Tongue (tissue), 2 donors: ENCODE data around the gene TNFAIP8. TPM values are rescaled to one million over a fixed set of nuclear protein-coding genes. Genes with fewer than 3 reads are reported as not detected.
A peak's percentile ranks its signal among the peaks of the same experiment; 100 is the strongest.

Source experiments
- DNase-seq: peaks from one replicate; pipeline ENCODE4 v3.0.0-alpha.2; 2015
- total RNA-seq: library from RNA; depleted of rRNA; stranded (reverse); fragments of >200 nt; gene quantifications from one replicate; pipeline ENCODE4 v1.2.3, GENCODE V29; 2014

Gene TNFAIP8
- total RNA-seq, 1 donor from 2014 or later: 33.8 TPM

DNA sequence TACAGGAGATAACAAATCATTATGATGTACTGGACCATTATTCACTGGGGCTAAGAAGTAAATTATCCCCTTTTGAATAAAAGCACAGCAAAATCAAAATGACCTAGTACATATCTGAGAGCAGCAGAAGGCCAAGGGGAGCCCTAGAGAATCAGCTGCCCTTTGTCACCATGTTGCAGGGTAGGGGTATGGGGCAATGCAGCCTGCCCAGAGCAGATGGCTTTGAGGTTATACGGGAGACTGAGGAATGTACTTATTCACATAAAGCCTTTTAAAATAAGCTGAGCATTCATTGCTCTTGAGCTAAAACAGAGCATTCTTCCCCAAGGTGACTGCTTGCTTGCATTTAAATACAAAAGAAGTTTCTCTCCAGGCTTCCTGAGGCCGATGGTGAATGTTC is 2.6 kb upstream of the TNFAIP8 start:
- no peak for DNase-seq

DNA sequence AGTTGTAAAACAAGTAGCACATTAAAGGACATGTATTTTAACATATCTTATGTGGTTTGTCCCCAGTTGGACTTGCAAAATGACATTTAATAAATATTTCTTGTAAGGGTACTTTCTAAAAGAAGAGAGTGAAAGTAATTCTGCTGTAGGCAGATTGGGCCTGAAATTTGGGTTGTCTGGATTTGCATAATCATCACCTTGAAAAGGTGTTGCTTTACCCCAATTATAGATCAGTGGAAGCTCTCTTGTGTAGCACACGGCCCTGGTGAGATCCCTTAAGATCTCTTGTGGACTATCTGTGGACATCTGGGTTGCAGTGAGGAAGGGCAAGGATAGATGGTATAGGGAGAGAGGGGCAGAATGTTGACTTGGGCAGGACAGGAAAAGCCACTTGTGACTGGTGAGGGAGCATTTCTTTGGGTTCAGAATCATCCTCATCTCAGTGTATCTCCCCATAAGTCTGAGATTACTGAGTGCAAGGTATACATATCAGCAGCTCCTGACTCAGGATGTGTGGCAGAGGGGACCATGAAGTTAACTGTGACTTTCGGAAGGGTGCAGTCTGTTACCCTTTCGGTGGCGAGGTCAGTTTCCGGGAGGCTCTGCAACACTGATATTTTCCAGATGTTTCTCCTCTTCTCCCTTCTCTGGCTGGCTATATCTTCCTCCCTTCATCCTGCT is 2.0 kb upstream of the TNFAIP8 start:
- DNase-seq: no peak

DNA sequence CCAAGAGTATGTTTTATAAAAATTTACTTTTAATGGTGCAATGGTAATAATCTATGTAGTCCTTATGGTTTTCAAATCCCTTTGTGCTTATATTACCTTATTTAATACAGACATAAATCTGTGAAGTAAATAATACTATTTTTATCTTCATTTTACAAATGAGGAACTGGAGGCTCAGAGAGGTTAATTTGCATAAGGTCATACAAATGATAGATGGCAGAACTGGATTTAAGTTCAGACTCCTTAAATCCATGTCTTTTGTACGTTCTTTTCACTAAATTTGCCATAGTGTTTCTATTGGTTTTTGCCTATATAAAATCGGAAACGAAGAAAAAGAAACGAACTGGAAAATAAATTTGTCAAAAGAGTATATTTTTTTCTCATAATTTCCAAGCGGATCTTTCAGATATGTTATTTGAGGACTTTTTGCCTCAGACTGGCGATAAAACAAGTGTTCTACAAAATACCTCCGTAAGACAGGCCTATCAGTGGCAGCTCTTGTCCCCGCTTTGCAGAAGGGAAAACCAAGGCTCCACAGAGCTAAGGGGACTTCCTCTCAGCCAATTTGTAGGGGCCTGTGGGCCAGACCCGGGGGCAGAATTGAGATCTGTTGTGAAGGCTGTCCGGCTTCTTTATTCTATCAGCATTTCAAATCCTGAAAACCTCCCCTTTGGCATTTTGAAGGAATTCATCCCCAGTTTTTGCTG is 1.1 kb upstream of the TNFAIP8 start:
- DNase-seq: no peak

DNA sequence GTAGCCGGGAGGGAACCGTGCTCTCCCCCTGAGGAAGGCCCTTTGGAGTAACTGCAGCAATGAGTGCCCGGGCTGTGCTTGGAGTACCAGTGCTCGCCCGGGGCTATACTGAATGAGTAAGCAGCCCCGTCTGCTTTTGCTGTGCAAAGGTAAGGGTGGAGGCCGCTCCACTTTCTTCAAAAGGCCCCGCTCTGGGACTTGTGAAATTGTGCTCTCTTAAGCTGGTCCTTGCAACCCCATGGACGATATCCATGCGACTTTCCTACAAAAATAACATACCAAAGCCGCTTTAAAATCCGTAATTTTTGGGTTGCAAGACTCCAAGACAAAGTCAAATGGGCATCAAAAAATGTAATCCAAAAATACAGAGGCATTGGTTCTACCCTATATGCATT is 578 bp upstream of the TNFAIP8 start:
- DNase-seq: no peak

DNA sequence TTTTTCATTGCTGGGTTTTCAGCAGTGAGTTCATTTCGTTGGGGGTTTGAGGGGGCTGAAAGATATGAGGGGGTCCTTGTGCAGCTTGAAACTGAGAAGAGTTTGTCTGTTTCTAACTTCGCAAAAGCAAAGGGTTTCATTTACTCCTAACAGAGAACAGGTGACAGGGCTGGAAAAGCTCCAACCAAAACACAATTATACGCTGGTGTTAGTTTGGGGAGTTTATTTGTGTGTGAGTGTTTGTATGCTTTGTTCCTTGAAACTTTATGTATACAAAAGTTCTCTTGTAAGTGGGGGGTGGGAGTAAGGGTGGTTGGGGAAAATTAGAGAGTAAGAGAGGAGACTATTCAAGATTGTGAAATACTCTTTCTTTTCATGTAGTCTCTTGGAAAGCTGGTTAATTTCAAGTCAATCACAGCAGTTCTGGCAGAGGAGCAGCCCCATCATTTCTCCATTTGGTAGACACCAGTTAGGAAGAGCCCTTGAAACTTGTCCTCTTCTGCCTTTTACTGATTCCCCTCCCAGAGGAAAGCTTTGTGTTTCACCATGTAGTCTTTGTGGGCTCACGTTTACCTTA is 881 bp downstream of the TNFAIP8 start:
- DNase-seq: peak; percentile 67

DNA sequence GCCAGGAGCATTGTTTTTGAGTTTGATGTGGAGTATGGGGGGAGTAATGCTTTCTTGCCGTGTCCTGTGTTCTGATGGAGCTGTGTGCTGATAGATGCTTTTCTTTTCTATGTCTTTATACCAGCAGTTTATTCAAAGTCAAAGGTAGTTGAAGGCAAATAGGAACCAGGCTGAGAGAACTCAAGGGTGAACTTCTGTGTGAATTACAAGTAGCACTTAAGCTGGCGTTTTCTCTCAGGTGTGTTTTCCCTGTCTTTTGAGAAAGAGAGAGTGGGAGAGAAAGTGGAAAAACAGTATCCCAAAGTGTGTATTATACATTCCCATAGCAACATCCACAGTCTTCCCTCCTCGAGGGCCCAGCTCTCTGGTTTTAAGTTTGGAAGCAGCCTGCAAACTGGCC is 1.5 kb downstream of the TNFAIP8 start:
- no peak for DNase-seq

DNA sequence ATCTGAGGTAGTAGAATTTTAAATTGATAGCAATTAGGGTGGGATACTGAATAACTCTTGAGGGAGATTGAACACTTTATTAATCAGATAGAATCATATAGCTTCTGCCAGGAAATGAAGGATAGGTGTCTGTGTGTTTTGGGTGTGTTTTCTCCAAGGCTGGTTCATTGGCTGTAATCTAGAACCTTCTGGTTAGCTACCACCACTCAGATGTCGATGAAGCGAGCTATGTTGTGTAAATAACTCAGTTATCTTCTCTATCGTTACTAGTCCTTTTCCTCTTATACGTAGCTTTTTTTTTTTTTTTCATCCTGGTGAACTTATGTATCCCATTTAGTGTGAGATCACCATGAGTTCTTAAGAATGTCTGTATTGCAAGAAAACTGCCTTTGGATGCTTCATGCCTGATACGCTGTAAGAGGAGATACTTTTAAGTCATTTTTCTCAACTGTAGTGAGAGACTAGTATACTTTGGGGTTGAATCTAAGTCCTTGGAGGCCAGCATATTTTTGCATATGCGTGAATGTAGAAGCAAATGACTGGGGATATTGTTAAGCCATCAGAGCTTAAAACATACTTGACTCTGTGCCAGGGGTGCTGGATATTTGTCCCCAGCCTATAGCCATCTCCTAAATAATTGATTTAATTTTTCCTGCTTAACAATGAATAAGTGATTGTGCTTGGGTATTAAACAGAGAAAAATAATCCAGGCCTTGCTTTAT is 2.1 kb downstream of the TNFAIP8 start:
- DNase-seq: no peak

DNA sequence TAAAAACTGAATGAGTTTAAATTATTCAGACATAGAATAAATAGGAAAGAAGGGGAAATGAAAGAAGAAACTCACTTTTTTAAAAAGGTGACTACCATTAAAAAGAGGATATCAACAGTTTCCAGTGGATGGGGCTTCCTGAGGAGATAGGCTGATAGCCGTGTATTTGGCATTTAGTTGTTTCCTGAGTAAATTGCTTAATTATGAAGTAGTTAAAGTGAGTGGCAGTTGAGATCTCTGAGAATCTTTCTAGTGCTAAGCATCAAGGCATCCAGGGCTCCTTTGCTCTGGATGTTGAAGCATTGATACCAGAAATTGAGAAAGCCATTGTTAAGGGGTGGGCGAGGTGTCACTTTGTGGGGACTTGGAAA is 2.7 kb downstream of the TNFAIP8 start:
- DNase-seq: no peak

DNA sequence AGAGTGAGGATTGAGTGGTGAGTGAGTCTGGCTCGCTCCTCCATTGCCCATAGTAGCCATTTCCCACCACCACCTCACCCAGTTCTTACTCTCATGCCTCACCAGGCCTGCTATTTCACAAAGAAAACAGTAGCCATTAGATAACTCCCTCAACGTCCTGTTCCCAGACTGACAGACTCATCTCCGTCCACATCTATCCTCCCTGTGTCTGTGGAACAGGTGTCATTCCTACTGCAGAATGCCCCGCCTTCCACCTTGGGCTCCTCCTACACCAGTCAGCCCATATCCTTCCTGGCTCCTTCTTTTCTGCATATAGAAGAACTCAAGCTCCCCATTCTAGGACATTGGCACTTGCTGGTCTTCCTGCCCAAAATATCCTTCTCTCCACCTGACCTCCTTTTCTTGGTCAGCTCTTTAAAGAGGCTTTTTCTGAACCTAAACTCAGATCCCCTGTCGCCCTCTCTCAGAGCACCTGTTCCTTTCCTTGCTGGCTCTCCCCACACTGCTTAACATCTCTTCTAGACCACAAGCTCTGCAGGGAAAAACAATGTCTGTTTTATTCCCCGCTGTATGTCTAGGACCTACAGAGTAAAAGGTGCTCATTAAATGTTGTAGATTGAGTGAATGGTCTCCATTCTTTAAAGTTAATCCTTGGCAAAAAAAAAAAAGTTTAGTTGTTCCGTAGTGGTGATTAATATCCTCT is 3.2 kb downstream of the TNFAIP8 start:
- DNase-seq: no peak

DNA sequence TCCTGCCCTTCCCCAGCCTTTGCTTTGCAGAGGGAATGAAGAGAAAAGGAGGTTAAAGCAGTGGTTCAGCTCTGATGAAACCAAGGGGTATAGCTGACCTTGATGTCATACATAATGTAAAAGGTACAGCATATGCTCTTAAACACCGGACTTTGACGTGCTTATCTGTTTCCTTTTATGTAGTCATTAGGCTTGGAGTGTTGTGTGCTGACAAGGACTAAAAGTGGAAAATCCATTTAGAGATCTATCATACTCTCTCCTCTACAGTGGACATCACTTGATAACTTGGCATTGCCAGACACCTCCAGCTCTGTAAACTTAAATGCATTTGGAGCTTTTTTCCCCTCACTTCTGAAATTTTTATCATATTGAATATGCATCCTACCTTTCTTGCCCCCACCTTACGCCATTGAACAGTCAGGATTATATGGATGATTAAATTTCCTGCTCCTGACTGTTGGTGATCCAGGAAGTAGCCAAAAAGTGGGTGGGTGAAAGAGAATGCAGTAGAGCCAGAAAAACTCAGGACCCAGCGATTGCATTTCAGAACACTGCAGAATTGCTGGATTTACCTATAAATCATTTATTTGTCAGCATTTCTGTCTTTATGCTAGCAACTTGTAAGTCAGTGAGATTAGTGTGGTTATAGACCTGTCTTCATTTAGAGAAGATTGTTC is 4.1 kb downstream of the TNFAIP8 start:
- DNase-seq: no peak

DNA sequence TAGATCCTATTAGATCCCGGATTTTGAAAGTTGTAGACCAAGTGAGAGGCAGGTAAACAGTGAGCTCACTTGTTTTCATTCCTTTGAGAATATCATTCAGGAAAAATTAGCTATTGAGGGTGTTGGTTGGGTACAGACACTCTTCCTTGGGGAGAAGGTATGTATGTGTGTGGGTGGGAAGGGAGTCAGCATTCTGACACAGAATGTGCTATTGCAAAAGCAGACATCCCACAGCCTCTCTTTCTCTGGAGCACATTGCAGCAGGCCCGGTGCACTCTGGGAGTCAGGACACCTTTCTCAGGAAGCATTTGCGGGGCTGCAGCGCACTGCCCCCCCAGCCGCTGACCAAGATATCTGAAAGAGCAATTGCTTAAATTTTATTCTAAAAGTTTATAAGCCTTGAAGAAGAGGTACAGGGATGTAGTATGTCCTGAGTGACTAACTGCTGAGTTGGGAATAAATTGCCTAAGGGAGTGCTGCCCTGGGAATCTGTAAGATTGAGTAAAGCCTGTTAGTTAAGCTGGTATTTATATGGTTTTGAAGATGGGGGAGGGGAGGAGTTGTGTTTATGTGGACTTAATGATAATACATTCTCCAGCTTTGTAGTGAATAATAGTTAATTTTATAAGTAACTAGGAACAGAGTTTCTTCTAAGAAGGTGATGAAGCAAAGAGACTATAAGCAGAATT is 5.2 kb downstream of the TNFAIP8 start:
- no peak for DNase-seq

DNA sequence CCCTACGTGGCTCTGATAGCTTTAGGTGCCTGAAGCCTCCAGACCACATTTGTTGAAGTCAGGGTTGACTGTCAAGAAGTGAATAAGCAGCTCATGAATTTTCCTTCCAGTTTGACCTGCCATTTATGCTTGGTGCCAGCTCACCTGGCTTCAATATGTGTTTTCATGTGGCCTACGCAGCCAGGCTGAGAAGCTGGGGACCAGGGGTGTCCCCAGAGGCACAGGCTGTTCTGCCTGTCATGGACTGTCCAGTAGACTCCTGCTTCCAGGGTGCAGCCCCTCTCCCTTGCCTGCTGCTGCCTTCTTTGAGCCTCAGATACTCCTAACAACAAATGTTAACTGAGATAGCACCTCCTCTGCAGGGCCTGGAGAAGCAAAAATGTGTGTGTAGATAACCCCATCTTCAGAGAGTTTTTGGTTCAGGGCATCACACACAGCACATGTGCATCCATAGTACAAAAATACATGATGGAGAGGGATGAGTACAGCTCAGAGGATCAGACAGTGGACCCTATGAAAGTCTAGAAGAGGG is 5.8 kb downstream of the TNFAIP8 start:
- no peak for DNase-seq

DNA sequence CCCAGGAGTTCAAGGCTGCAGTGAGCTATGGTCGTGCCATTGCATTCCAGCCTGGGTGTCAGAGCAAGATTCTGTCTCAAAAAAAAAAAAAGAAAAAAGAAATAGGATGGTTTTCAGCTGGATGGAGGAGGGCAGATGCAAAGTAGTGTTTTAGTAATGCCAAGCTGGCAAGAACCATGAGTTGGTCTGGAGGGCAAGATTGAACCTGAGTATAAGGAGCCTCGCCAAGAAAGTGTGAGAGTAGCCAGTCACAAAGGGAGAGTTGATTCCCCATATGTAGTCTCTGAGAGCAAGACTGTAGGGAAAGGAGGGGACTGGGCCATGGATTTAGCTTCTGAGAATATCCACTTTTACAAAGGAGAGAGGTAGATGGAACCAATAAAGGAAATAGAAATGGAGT is 6.9 kb downstream of the TNFAIP8 start:
- DNase-seq: no peak

DNA sequence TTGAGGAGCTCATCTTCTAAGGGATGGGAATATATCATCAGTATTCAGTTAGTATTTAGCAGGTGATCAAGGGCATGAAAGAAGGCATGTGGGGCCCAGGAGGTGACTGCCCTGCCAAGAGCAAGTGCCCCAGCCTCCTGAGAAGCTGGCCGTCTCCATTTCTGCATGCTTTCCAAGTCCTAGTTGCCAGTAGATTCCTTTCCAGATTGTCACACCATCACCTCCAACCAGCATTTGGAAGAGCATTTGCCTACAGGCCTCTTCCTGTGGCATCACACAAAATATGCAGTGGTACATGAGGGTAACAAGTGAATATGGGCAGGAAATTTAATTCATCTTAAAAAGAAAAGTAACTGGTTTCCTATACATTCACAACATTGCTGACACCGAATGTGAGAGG is 7.5 kb downstream of the TNFAIP8 start:
- no peak for DNase-seq

DNA sequence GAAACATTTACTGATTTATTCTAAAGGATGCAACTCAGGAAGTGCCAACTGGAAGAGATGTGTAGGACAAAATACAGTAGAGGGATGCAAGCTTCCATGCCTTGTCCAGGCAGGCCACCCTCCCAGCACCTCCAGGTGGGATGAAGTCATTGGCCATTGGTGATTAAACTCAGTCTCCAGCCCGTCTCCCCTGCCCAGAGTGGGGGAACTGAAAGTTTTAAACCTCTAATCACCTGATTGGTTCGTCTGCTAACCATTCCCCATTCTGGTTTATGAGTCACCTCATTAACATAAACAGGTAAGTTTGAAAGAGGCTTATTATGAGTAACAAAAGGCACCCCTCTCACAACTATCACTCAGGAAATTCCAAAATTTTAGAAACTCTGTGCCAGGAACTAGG is 8.1 kb downstream of the TNFAIP8 start:
- DNase-seq: no peak

DNA sequence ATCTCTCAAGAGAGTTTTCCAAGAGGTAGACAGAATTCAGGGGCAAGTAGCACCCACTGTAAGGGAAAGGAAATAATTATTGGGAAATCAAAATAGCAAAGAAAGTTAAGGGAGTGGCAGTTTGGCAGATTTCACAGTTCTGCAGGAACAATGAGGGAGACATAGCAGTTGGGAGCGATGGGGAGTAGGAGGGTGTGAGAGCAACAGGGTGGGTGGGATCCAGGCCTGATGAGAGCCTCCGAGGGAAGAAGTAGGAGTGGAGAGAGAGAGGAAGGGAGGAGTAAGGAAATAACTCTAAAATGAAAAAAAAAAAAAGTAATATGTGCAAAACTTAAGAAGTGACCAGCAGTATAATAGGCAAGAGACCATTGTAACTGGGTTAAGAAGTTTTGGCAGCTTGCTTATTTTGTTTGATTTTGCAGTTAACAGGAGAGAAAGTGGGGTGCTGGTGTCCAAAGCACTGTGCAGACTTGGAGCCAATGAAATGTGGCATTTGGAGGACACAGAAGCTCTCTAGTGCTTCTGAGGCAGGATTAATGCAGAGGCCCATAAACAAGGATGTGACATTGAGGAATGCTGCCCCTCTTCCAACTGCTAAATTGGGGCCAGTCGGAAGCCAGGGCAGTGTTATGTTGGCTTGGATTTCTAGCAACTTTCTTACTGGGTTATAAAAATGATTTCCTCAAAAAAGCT is 10.2 kb downstream of the TNFAIP8 start:
- no peak for DNase-seq

DNA sequence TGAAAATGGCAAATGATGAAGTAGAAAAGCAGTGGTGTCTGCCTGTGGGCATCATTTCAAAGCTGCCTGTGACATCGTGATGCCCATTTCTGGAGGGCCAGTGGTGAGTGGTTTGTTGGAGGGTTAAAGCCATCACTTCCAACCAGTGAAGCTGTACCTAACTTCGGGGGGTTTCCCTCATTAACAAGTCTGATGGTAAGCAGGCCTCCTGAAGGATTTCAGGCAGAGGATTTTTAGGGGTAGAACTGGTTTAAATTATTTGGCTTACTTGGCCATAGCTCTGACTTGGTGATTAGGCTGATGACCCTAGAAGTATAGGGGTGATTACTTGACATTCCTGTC is 10.7 kb downstream of the TNFAIP8 start:
- no peak for DNase-seq

DNA sequence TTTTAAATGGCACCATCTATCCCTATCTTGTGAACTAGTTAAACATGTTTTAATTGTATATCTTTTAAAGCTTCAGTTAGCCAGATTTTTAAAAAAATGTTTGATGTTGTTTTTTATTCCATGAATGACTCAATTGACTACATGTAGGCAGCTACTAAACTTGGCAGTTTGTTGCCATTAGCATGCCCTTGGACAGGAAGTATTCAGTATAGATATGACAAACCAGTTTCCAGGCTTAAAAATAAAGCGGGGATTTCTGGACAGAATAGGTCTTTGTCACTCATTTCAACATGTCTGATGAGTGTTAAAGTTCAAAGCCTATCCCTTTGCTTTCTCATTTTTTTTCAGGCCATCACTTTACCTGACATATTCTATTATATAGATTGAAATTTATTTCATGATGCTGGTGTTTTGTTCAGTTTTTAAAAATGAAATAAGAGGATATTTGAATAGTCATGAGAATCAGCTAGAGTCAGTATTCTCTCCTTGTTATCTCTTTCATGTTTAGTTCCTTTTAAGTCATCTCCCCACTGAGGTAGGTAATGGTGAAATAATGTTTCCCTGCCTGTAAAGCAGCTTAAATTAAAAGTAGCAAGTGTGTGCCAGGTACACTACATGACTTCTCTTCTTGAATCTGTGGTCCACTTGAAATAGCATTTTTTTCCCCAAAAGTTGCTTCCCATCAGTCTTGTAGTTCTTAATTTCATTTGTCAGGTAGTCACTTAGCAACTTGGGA is 11.9 kb downstream of the TNFAIP8 start:
- DNase-seq: no peak

DNA sequence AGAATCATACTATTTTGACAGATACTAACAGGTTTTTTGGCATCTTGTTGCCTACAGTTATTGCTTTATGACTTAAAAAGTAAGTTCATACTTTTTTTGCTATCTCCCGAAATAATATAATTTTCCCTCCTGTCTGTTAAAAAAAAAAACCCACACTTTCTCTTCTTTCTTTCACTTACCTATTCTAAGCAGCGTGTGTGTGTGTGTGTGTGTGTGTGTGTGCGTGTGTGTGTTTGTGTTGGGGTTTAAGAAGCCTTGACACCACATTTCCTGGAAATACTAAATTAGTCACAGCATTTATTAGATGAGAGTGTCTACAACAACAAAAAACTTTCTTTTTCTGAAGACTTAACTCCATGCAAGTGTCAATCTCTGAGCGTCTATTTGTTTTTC is 12.4 kb downstream of the TNFAIP8 start:
- no peak for DNase-seq

DNA sequence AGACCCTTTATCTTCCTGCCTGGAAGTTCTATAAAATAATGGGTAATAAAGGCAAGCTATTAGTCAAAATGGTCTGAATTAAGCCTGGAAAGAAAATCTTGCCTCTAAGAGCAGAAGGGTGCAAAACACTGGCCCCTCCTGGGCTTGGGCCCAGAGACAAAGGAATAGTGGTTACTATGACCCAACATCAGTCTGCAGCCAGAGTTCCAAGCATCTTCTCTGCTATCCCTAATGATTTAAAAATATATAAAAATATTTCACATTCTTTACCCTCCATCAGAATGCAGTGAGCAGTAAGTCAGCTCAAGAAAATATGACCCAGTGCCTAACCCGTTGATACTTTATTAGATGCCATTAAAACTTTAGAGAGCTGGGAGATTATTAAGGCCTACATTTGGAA is 14.7 kb downstream of the TNFAIP8 start:
- DNase-seq: no peak
